Body of pancreas (tissue), 4 donors: ENCODE data around the gene MLXIP. TPM values are rescaled to one million over a fixed set of nuclear protein-coding genes. Genes with fewer than 3 reads are reported as not detected.
"Not testable (repeated sequence)": the region's sequence is repeated elsewhere in the genome, so short reads cannot be mapped to it uniquely, and the experiment has no call there.

Experiments used
- ATAC-seq: fragments of 150-250 bp; one replicate; pipeline ENCODE4 v1.9.1; 2016
- DNase-seq, 4 donors: peaks; one replicate each; pipeline ENCODE4 v3.0.0-alpha.2; 2019
- H3K27ac ChIP-seq, 4 donors: fragments of 200-600 bp; sonication (generic); 1 replicate in 3 of 4; 2 replicates in 1 of 4; pipeline versions ENCODE4 v1.5.1 to v1.6.1; 2016 to 2019; ENCODE audit warnings: mild to moderate bottlenecking in 1 of 4, mixed read lengths in 1 of 4, moderate library complexity in 1 of 4
- H3K27me3 ChIP-seq, 2 donors: fragments of 200-600 bp; sonication (generic); one replicate each; pipeline ENCODE4 v1.6.0; 2016; ENCODE audit warnings: mild to moderate bottlenecking in 1 of 2
- H3K36me3 ChIP-seq, 2 donors: fragments of 200-600 bp; sonication (generic); replicated peaks in 1 of 2; 2 replicates each; pipeline ENCODE4 v1.5.1; 2016; ENCODE audit warnings: low read depth in 2 of 2; ENCODE audit not compliant: insufficient read depth in 1 of 2
- H3K4me1 ChIP-seq: fragments of 200-600 bp; sonication (generic); one replicate; pipeline ENCODE4 v1.6.0; 2016
- H3K4me3 ChIP-seq, 2 donors: fragments of 200-600 bp; sonication (generic); 1 replicate in 1 of 2; 2 replicates in 1 of 2; pipeline ENCODE4 v1.5.1; 2016 to 2019
- H3K9me3 ChIP-seq, 3 donors: fragments of 200-600 bp; sonication (generic); 1 replicate in 2 of 3; 2 replicates in 1 of 3; pipeline ENCODE4 v1.5.1; 2016
- POLR2A ChIP-seq, 3 donors: fragments of 450-650 bp; IDR thresholded peaks; one replicate each; pipeline ENCODE4 v1.6.1; 2016; ENCODE audit warnings: antibody characterized with exemption in 3 of 3, mild to moderate bottlenecking in 2 of 3
- WGBS, 2 donors: methylation state at CpG; one replicate each; pipeline ENCODE4 v1.1.5; 2017; 5-methylcytosine and 5-hydroxymethylcytosine counted together
- intact Hi-C: fragments of 100-400 bp; cut with DNase I; formaldehyde crosslinking; loops from one replicate; pipeline ENCODE4 v1.15.1; 2023
- total RNA-seq, 2 donors: library from RNA; depleted of rRNA; stranded (reverse); fragments of >200 nt; gene quantifications; one replicate each; pipeline ENCODE4 v1.1.0, GENCODE V29; 2016
- TF ChIP-seq, protein P1 (sequence below), 7 experiments: fragments of 450-650 bp in 4 of 7; fragments of 200-600 bp in 3 of 7; sonication (generic) in 3 of 7; IDR thresholded peaks; one replicate each; pipeline ENCODE4 v1.5.1; 2016 to 2019; ENCODE audit warnings: antibody characterized with exemption in 7 of 7

Gene MLXIP
- total RNA-seq, 2 donors from 2014 or later, result 43.6 to 84.0 TPM

DNA sequence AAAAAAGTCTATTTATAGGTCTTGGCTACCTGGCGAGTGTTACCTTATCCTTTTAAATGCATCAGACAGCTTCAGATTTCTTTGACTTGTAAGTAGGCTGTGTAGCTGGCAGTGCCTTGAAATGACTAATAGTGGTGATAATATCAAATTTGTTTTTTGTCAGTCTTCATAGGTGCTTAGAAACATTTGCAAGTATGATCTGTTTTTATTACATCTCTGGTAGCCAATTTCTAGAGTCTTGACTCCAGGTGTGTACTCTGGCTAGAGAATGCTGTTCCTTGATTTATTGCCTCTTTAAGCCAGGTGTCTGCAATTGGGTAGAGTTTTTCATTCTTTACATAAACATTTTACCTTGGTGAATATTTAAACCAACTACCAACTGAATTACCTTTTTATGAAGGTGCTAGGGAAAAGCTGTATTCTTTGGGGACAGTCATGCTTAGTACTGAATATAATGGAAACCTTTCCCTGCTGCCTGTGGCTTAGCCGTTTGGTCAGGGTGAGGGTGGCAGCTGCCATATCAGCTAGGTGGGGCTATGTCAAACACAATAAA lies 32.6 kb downstream of the MLXIP start:
- H3K9me3 ChIP-seq, result no peaks in the 10 kb centered on the region
- no peaks in the 10 kb centered on the region for H3K27me3 ChIP-seq
- ATAC-seq (peak; percentile 85), DNase-seq (peak in 3 of 4 donors; percentile 36 to 65 (median 61))
- H3K4me1 ChIP-seq, result peaks cover 89% of the 10 kb centered on the region
- WGBS, 2 donors, result 13% methylated on average over 2 of the region's 2 CpGs
- H3K36me3 ChIP-seq, result no peaks in the 10 kb centered on the region
- peak overlapping the region; percentile 27 to 87 (median 73) for H3K27ac ChIP-seq
- TF ChIP-seq, protein P1, sequence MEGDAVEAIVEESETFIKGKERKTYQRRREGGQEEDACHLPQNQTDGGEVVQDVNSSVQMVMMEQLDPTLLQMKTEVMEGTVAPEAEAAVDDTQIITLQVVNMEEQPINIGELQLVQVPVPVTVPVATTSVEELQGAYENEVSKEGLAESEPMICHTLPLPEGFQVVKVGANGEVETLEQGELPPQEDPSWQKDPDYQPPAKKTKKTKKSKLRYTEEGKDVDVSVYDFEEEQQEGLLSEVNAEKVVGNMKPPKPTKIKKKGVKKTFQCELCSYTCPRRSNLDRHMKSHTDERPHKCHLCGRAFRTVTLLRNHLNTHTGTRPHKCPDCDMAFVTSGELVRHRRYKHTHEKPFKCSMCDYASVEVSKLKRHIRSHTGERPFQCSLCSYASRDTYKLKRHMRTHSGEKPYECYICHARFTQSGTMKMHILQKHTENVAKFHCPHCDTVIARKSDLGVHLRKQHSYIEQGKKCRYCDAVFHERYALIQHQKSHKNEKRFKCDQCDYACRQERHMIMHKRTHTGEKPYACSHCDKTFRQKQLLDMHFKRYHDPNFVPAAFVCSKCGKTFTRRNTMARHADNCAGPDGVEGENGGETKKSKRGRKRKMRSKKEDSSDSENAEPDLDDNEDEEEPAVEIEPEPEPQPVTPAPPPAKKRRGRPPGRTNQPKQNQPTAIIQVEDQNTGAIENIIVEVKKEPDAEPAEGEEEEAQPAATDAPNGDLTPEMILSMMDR (IDR thresholded peaks at IDR 0.05), result no peak
- TF ChIP-seq POLR2A (IDR thresholded peaks at IDR 0.05), result peak in 1 of 3 donors; percentile 17
- intact Hi-C loops, result no loop called here
- H3K4me3 ChIP-seq, result no peak overlapping the region

GRCh38 chr12:122116707-122117535 lies 38.4 kb downstream of the MLXIP start:
- no peak for TF ChIP-seq POLR2A (IDR thresholded peaks at IDR 0.05)
- TF ChIP-seq, protein P1 (IDR thresholded peaks at IDR 0.05), result peak in 5 of 7 experiments; percentile 13 to 36 (median 26)
- DNase-seq (peak; percentile 49 to 72 (median 66)), ATAC-seq (peak; percentile 68)
- no peaks in the 10 kb centered on the region for H3K27me3 ChIP-seq
- peak overlapping the region in 3 of 4 donors; percentile 48 to 60 (median 60) for H3K27ac ChIP-seq
- H3K9me3 ChIP-seq, result no peaks in the 10 kb centered on the region
- no peak overlapping the region for H3K4me3 ChIP-seq
- intact Hi-C loops, result no loop called here
- no peaks in the 10 kb centered on the region for H3K36me3 ChIP-seq
- H3K4me1 ChIP-seq, result peaks cover 58% of the 10 kb centered on the region
- 38 to 42% methylated on average over 8 to 16 of the region's 16 CpGs for WGBS, 2 donors

DNA sequence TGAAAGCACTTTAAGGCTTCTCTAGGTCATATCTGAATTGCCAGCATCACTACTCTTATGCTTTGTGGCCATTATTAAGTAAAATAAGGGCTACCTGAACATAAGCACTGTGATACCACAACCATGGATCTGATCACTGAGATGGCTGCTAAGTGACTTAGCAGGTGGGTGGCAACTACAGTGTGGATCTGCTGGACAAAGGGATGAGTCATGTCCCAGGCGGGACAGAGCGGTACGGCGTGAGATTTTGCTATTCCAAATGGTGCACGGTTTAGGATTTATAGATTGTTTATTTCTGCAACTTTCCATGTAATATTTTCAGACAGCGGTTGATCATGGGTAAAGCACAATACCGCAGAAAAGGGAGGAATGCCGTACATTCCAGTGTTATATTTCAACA lies 39.4 kb downstream of the MLXIP start:
- Histone ChIP-seq H3K9me3 (no peaks in the 10 kb centered on the region), H3K4me3 (no peak overlapping the region), H3K4me1 (peaks cover 58% of the 10 kb centered on the region), H3K27me3 (no peaks in the 10 kb centered on the region), H3K27ac (peak overlapping the region in 3 of 4 donors; percentile 5 to 60 (median 60)), H3K36me3 (no peaks in the 10 kb centered on the region)
- intact Hi-C loops, result no loop called here
- DNase-seq, result no peak
- TF ChIP-seq POLR2A (IDR thresholded peaks at IDR 0.05), result no peak
- TF ChIP-seq, protein P1 (IDR thresholded peaks at IDR 0.05), result no peak
- ATAC-seq, result no peak
- 88 to 89% methylated on average over 8 of the region's 8 CpGs for WGBS, 2 donors

GRCh38 chr12:122121341-122121740 lies 42.8 kb downstream of the MLXIP start:
- ATAC-seq, DNase-seq, intact Hi-C loops, H3K4me3 ChIP-seq, H3K27me3 ChIP-seq, H3K36me3 ChIP-seq, H3K9me3 ChIP-seq: not testable (repeated sequence)
- Histone ChIP-seq H3K27ac (peak overlapping the region in 1 of 4 donors; percentile 39), H3K4me1 (peaks cover 58% of the 10 kb centered on the region)
- WGBS, 2 donors, result 70 to 87% methylated on average over 6 to 11 of the region's 11 CpGs

- DNase-seq (no peak), ATAC-seq (no peak)
- Histone ChIP-seq H3K4me3 (no peak overlapping the region), H3K36me3 (no peaks in the 10 kb centered on the region), H3K27me3 (no peaks in the 10 kb centered on the region), H3K27ac (peak overlapping the region in 1 of 4 donors; percentile 39), H3K9me3 (no peaks in the 10 kb centered on the region), H3K4me1 (peaks cover 54% of the 10 kb centered on the region)
- 70 to 73% methylated on average over 6 of the region's 6 CpGs for WGBS, 2 donors
- intact Hi-C loops, result no loop called here
- TF ChIP-seq POLR2A (IDR thresholded peaks at IDR 0.05), result no peak
- TF ChIP-seq, protein P1 (IDR thresholded peaks at IDR 0.05), result no peak
Observed at GRCh38 chr12:122121745-122122144, 43.2 kb downstream of the MLXIP start.
